SHP77 (cell line): ENCODE results near the gene INO80.
"Not testable (repeated sequence)": the region's sequence is repeated elsewhere in the genome, so short reads cannot be mapped to it uniquely, and the experiment has no call there.

Source experiments
- DNase-seq, 2 experiments: peaks; one replicate each; lab custom pipeline; 2025; lab: John Stamatoyannopoulos, UW

INO80 gene

DNA sequence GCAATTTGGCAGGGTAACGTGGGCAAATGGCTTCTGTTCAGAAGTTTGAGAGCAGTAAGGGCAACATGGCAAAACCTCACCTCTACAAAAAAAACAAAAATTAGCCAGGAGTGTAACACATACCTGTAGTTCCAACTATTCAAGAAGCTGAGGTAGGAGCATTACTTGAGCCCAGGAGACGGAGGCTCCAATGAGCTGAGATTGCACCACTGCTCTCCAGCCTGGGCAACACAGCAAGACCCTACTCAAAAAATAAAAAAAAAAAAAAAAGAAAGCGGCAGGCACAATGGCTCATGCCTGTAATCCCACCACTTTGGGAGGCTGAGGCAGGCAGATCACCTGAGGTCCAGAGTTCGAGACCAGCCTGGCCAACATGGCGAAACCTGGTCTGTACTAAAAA lies 5.9 kb upstream of the INO80 start:
- DNase-seq = no peak

DNA sequence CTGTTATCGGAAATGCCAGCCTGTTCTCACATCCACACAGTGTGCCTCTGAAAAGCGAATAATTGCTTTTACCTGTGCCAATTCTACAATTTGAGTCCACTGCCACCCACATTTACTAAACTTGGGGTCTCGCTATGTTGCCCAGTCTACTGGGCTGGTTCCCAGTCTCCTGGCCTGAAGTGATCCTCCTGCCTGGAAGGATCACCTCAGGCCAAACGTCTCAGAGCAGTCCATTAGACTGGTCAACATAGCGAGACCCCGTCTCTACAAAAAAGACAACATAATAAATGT lies 827 bp upstream of the INO80 start:
- DNase-seq = no peak

DNA sequence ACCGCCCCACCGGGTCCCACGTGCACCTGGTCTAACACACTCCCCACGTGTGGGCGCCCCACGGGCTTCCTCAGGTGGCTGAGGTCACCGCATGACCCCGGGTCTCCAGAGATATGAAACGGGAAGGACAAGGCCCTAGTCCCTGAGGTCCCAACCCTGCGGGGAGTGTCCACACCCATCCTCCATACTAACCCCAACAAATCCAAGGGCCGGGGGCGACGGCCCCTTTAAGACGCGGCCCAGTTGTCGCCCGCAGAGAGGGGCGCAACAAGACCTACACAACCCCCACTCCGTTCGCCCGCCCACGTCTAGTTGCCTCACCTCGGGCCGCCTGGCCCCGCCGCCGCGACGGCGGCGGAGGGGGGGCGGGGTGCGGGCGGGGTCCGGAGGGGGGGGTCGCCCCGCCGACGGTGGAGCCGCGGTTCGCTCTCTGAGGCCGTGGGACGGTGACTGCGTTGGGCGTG lies 396 bp downstream of the INO80 start:
- DNase-seq = peak; percentile 18 to 45

DNA sequence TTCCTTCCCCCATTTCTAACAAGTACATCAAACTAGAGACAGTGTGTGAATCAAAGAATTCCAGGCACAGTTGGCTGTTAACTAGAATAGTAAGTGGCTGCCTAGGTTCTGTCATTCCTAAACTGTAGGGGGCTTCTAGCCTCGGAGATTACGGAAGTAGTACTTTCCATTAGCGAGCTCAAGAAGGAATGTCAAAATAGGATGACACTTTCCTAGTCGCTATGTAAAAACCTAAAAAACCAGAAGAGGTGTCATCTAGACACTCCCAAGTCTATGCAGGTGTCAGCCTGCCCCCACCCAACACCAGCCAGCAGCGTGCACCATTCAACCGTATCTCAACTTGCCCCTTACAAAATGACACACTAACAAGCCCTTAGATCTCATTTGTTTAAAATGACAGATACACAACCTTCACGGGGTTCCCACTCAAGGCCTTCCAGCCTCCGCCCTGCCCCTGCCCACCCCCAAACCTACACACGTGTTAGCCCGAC lies 874 bp downstream of the INO80 start:
- peak in 1 of 2 experiments; percentile 3 for DNase-seq

DNA sequence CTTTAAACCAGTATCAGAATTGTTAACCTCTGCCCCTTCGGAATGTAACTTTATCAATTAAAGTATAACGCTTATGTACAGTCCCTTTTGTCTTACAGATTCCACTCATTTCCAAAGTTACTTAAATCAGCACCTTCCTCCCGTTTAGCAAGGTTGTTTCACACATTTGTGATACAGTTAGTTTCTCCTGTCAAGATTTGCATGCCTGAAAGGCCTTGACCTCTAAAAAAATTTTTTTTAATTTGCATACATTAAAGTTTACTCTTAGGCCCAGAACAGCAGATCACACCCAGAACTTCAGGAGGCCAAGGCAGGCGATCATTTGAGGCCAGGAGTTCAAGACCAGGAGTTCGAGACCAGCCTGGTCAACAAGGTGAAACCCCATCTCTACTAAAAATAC lies 9.1 kb downstream of the INO80 start:
- DNase-seq = no peak

DNA sequence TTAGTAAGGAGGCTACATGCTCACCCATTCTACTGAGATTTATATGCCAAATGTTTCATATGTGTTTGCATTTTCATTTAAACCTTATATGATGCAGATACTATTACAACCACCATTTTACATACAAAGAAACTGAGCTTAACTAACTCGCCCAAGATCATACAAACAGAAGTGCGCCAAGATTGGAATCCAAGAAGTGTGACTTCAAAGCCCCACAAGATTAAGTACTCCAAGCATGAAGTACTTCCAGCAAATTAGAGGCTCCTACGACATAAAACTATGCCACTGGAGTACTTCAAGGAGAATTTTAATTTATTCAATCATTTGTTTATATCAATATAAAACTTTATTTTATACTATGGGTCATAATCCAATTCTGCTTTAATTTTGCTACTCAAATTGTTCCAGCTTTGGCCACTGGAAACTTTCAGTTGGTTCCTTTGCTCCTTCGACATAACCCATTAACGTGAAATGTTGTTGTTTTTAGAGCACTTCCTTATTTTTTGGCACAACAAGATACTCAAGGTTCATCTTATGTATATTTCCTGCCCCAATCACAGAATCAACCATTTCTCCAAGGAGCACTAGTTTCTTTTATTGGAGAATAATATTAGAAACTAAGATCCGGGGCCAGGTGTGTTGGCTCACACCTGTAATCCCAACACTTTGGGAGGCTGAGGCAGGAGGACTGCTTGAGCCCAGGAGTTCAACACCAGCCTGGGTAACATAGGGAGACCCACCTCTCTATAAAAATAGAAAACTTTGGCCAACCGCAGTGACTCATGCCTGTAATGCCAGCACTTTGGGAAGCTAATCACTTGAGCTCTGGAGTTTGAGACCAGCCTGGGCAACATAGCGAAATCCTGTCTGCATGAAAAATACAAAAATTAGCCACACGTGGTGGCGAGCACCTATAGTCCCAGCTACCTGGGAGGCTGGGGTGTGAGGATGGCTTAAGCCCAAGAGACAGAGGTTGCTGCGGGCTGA lies 10.4 kb downstream of the INO80 start:
- no peak for DNase-seq

DNA sequence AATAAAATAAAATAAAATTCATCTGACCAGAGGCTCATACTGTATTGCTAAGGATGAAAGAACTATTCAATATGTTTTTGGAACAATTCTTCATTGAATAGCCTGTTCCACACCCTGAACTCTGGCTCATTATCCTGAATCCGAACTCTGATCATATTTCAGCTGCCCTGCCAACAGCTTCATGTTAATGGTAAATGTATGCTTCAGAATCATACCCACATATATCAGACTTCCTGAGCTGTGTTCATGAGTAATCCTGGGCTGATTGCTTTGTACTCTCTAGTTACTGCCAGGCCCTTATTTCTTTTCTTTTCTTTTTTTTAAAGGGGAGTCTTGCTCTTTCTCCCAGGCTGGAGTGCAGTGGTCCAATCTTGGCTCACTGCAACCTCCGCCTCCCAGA lies 11.8 kb downstream of the INO80 start:
- DNase-seq = no peak

DNA sequence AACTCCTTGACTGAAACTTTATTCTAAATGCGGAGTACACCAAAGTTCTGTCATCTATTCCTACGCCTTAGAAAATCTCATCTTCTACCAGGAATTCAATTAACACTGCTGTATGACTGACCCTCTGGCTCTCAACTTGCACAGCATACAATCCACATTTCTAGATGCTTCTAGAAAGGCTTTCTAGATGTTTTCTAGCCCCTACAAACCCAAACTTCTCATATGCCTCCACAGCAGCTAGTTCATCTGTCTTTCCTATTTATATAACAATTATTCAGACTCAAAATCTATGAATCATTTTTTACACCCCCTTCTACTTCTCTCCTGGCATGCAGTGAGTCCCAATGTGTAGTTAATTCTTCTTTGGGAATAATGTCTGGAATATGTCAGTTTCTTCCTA lies 13.2 kb downstream of the INO80 start:
- no peak for DNase-seq

DNA sequence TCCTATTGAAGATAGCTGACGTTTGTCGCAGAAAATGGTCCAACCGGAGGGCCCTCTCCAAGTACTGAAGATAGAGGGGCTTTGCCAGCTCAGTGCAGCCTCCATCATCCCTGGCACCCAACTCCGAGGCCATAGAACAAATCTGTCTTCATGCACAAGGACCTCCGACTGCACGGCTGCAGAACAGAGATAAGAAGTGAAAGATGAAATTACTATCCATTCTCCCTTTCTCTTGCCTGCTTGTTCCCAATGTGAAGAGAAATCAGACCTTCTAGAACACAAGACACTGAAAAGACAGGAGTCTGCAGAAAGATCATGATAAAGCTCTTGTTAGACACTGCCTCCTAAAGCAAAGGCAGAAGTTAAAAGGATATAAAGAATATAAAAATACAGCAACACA lies 19.9 kb downstream of the INO80 start:
- no peak for DNase-seq

DNA sequence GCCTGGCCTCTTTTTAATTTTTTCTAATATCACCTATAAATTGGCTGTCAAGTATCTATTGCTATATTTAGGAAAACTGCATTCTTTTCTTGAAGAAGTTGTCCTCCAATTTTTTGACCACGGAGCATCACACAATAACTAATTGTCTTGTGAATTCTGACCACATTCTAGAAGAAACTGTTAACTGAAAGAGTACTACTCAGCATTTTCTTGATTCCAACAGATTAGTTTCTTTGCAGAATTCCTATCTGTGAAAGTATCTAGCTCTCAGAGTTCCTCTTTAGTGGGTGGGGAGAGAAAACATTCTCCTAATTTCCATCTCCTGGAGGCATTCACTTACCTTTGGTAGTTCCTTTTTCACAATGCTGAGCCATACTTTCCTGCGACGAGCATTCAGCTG lies 31.1 kb downstream of the INO80 start:
- no peak for DNase-seq

DNA sequence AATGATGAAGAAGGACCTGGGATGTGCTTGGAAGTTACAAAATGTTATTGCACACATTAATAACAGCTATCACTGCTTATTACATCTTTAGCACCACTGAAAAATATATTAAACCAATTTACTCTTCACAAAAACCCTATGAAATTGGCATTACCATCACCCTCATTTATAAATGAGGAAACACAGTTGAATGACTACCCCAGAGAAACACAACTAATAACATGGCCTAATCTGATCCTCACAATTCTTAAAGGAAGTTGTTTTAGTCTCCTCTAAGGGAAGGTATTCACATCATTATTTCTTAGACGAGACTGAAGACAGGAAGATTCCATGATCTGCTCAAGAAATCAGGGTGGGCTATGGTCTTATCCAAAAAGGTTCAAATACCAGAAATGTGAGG lies 35.9 kb downstream of the INO80 start:
- DNase-seq = no peak

DNA sequence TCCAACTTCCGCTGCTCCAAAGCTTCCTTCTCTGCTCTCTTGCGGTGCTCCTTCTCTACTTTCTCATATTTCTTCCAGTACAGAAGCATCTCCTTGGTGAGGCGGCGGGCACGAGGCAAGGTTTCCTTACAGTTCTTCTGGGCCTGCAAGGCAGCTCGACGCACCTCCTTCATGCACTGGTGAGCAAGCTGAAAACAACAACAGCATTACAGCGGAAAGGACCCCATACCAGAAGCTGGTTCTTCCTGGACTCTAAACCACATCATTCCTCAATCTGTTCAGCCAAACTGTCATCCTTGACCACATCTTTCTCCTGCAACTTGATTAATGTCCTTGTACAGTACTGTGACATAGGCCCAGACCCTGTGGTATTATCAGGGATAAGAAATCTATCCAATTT lies 36.4 kb downstream of the INO80 start:
- no peak for DNase-seq

DNA sequence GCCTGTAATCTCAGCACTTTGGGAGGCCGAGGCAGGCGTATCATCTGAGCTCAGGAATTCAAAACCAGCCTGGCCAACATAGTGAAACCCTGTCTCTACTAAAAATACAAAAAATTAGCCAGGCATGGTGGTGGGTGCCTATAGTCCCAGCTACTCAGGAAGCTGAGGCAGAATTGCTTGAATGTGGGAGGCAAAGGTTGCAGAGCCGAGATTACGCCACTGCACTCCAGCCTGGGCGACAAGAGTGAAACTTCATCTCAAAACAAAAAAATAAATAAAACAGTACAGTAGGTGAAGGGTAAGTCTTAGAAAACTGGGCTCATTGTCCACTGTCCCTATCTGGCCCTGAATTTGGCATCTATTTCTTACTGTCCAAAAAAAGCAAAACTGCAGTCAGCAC lies 37.2 kb downstream of the INO80 start:
- not testable (repeated sequence) for DNase-seq

DNA sequence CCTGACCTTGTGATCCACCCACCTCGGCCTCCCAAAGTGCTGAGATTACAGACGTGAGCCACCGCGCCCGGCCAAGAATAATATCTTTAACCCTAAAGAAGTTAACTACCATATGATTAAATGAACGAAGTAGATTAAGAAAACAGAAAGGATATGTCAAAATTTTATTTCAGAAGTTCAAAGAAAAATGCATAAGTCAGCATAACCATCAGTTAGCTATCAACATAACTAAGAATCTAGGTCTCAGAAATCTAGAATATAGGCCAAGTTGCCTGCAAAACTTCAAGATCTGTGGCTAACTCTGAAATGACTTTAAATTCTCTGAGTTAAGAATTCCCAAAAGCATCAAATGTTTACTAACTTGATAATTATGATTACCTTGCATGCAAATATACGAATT lies 38.0 kb downstream of the INO80 start:
- DNase-seq = no peak

DNA sequence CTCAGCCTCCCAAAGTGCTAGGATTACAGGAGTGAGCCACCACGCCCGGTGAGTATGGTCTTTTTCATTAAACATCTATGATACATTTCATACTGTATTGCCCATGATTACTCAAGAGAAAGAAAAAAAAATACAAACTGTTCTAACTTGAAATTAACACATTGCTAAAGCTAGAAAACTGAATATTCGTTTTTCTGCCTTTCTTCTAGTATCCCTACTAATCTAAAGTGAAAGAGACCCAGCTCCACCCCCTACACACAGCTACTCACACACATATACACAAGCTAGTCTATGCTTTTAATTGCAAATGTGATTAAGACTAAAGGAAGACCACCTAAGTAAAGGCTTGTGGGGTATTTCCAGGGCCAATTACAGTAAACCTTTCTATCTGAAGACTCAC lies 43.1 kb downstream of the INO80 start:
- no peak for DNase-seq

DNA sequence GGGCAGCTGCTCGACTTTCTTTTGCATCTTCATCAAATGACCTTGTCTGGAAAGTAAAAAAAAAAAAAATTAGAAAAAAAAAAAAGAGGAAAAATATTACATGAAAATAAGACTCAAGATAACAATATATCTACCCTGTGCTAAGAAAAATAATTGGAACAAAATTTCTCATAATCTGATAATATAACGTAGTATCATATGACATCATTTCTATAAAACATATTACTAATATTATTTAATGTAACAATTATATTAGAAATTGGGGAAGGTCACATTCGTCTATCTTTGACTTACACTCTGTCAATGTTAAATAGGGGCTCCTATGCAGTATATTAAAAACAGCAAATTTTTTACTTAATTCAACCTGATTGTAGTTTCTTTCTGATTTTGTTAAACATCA lies 44.1 kb downstream of the INO80 start:
- DNase-seq = no peak

DNA sequence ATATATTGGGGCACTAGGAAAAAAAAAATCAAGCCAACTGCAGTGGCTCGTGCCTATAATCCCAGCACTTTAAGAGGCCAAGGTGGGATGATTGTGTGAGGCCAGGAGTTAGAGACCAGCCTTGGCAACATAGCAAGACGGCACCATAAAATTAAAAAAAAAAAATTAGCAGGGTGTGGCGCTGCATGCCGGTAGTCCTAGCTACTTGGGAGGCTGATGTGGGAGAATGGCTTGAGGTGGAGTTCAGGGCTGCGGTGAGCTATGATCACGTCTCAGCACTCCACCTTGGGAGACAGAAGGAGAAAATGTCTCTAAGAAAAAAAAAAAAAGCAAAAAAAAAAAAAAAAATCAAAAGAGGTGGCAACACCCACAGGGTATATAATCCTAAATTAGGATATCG lies 49.6 kb downstream of the INO80 start:
- DNase-seq = no peak

DNA sequence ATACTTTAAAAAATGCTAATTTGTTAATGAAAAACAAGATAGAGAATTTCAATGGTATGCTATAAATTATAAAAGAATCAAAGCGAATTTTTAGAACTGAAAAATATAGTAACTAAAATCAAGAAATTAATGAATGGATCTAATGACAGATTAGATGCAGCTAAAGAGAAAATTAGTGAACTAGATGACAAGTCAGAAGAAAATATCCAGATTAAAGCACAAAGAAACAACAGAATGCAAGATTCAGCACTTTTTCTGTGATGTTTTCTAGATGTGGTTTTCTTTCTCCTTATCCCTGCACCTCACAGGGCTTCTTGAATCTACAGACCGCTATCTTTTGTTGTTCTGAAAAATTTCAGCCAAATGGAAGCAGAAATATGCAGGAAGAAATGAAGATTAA lies 54.4 kb downstream of the INO80 start:
- DNase-seq = no peak

DNA sequence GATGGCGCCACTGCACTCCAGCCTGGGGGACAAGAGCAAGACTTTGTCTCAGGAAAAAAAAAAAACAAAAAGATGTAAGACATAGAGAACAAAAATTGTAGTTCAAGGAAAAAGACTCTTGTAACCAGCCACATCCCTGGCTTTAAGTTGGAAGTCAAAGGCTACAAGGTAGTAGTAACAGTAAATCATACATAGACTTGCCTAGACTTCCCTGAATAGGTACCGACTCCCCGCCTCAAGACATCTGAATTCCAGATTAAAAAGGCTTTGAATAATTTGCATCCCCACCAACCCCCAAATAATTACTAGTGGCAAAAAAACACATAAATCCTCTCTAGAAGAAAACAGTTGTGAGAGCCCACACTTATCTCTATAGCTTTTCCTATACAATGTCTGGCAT lies 55.6 kb downstream of the INO80 start:
- no peak for DNase-seq

DNA sequence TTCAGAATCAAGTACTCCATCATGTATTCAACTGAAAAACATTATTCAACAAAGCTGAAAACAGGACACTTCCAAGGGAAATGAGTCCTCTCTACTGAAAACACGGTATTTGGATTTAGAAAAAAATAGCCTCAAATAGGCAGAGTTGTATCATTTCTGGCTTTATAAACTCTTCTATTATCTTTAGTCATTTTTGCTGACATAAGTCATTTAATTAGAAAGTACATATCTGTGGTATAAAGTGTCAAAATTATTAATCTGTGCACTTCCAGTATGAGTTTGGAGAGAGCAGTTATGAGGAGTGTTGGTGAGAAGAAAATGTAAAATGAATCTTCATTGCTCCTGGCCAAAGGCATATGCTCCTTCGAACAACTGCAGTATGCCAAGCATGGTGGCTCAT lies 59.3 kb downstream of the INO80 start:
- DNase-seq = no peak

DNA sequence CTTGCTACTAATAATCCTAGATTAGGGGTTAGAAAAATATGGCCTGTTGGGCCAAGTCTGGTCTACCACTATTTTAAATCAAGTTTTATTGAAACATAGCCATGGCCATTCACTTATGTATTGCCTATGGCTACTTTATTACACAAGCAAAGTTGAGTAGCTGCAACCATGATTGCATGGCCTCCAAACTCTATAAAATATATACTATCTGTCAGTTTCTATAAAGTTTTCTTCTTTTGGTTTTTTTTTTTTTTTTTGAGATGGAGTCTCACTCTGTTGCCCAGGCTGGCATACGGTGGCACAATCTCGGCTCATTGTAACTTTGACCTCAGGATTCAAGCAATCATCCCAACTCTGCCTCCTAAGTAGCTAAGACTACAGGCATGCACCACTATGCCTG lies 60.4 kb downstream of the INO80 start:
- no peak for DNase-seq

DNA sequence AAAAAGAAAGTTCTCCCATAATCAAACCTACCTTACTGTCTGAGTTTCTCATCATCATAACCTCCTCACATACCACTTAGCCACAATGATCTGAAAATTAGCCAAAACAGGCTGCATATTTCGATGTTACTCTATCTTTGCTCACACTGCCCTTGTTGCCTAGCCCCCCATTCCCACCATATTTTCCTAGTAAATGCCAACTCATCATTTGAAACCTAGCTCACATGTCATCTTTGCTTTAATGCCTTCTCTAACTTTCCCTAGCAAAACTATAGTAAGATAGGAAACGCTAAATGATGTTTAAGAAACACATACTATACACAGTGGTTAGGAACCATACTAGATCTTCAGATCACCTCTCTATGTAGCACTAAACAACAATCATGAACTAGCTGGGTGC lies 64.9 kb downstream of the INO80 start:
- DNase-seq = no peak

DNA sequence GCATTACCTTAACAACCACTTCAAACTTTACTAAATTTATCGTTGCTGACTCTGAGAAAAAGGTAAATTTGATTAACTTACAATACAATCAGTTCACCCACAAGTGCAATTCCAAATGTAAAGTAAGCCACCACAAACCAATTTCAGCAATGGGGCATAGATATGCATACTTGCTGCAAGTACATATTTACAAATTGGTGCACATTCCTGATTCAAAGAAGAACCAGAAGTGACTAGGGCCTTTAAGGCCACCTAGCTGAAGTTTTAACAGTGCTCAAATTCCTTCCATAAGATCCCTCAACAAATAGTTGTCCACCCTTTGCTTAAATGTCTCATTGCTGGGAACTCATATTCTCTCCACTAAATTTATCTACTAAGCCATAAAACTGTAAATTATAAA lies 67.2 kb downstream of the INO80 start:
- no peak for DNase-seq

DNA sequence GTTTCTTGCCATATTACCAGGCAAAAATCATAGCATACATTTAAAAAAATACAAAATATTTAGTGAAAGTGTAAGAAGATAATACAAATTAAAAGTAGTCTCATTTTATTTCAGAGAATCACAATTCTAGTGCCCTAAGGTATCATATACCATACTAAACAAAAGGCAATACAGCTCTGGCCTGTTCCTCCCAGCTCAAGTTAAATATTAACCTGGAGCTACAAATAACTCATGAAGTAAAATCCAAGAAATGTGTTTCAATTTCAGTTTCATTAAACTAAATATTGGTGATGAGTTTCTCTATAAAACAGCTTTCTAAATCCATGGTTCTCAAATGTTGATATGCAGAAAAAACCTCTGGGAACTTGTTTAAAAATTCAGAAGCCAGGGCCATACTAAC lies 67.7 kb downstream of the INO80 start:
- DNase-seq = no peak
